Endodermal cell (in vitro differentiated cells): ENCODE results near the gene CBY2. TPM values are rescaled to one million over a fixed set of nuclear protein-coding genes. Genes with fewer than 3 reads are reported as not detected.

Experiments
- DNase-seq: peaks from one replicate; pipeline ENCODE4 v3.0.0-alpha.2; 2017
- H3K27ac ChIP-seq: 2 replicates; pipeline ENCODE4 v1.5.1; 2013; ENCODE audit warnings: mild to moderate bottlenecking, low read depth, low read length, moderate library complexity
- H3K27me3 ChIP-seq: 2 replicates; pipeline ENCODE4 v1.6.1; 2013; ENCODE audit warnings: mild to moderate bottlenecking, low read length, moderate library complexity; ENCODE audit not compliant: insufficient read depth, control insufficient read depth, poor library complexity, severe bottlenecking
- H3K36me3 ChIP-seq: 2 replicates; pipeline ENCODE4 v1.7.0; 2013; ENCODE audit warnings: mild to moderate bottlenecking, low read length, moderate library complexity; ENCODE audit not compliant: control insufficient read depth, insufficient read depth
- H3K4me1 ChIP-seq: one replicate; pipeline ENCODE4 v1.7.0; 2013; ENCODE audit warnings: low read length; ENCODE audit not compliant: control insufficient read depth, insufficient read depth
- H3K4me3 ChIP-seq: 2 replicates; pipeline ENCODE4 v1.5.1; 2013; ENCODE audit warnings: mild to moderate bottlenecking, low read length, moderate library complexity
- H3K9ac ChIP-seq: 2 replicates; pipeline ENCODE4 v1.6.1; 2013; ENCODE audit warnings: mild to moderate bottlenecking, low read length, moderate library complexity; ENCODE audit not compliant: poor library complexity, severe bottlenecking; ENCODE audit errors: extremely low read depth
- H3K9me3 ChIP-seq: 2 replicates; pipeline ENCODE4 v1.6.1; 2013; ENCODE audit warnings: mild to moderate bottlenecking, low read length, moderate library complexity; ENCODE audit not compliant: control insufficient read depth
- H3K27ac Mint-ChIP-seq: 2 replicates; pipeline ENCODE4 v1.8.0; 2020; ENCODE audit warnings: mixed read lengths
- H3K27me3 Mint-ChIP-seq: 2 replicates; pipeline ENCODE4 v1.8.0; 2021; ENCODE audit warnings: mild to moderate bottlenecking, mixed read lengths; ENCODE audit not compliant: insufficient read depth
- H3K36me3 Mint-ChIP-seq: 2 replicates; pipeline ENCODE4 v1.8.0; 2020; ENCODE audit warnings: low read depth, mixed read lengths
- H3K4me1 Mint-ChIP-seq: 2 replicates; pipeline ENCODE4 v1.8.0; 2020; ENCODE audit warnings: mixed read lengths
- H3K4me3 Mint-ChIP-seq: 2 replicates; pipeline ENCODE4 v1.8.0; 2020; ENCODE audit warnings: mild to moderate bottlenecking, moderate library complexity, mixed read lengths
- H3K9me3 Mint-ChIP-seq: 2 replicates; pipeline ENCODE4 v1.8.0; 2020; ENCODE audit warnings: mild to moderate bottlenecking, mixed read lengths
- WGBS, 2 experiments: methylation state at CpG; one replicate each; pipeline versions ENCODE4 v1.1.5 to v1.1.7; 2013; ENCODE audit warnings: missing lambda C conversion rate in 2 of 2, mixed read lengths in 1 of 2; ENCODE audit not compliant: insufficient coverage in 1 of 2, insufficient read length in 1 of 2; 5-methylcytosine and 5-hydroxymethylcytosine counted together
- total RNA-seq, 2 donors: library from RNA; stranded (reverse); fragmentation: NEBNext Ultra II Directional in 1 of 2; extraction: Animal tissue kit (Norgen Biotek cat#: 25700) in 1 of 2; gene quantifications; 2 replicates in 1 of 2; 3 replicates in 1 of 2; pipeline ENCODE4 v1.2.1, GENCODE V29; 2021
- TF ChIP-seq, protein P1 (sequence below): fragments of 200-600 bp; sonication (generic); conservative IDR thresholded peaks from 2 replicates; pipeline ENCODE4 v1.5.0; 2021; ENCODE audit warnings: antibody characterized with exemption, mild to moderate bottlenecking

Gene CBY2
- total RNA-seq, 2 donors from 2014 or later: not detected

DNA sequence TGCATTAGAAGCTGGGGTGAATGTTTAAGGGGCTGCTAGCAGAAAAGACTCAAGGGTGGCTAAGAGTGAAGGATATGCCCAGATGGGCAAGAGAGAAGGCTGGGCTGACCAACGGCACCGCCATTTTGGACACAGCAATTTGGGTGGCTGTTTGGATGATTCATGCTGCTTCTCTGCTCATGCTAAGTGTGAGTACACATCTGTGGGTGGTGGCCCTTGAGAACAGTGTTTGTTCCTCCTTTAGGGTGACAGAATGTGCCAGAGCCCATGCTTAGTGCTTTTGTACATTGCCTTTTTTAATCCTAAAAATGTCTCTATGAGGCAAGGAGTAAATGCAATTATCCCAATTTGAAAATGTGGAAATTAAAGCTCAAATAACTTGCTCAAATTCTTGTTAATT is 9.8 kb downstream of the CBY2 start:
- Mint-ChIP-seq H3K27ac (no peak overlapping the region), H3K27me3 (peaks cover 2% of the 10 kb centered on the region), H3K4me1 (no peaks in the 10 kb centered on the region), H3K36me3 (no peaks in the 10 kb centered on the region), H3K4me3 (no peak overlapping the region), H3K9me3 (peaks cover 4% of the 10 kb centered on the region)
- no peaks in the 10 kb centered on the region for H3K36me3 ChIP-seq
- H3K27ac ChIP-seq: no peak overlapping the region
- H3K9me3 ChIP-seq: no peaks in the 10 kb centered on the region
- H3K4me1 ChIP-seq: peaks cover 3% of the 10 kb centered on the region
- no peaks in the 10 kb centered on the region for H3K27me3 ChIP-seq
- no peak overlapping the region for H3K4me3 ChIP-seq
- TF ChIP-seq, protein P1, sequence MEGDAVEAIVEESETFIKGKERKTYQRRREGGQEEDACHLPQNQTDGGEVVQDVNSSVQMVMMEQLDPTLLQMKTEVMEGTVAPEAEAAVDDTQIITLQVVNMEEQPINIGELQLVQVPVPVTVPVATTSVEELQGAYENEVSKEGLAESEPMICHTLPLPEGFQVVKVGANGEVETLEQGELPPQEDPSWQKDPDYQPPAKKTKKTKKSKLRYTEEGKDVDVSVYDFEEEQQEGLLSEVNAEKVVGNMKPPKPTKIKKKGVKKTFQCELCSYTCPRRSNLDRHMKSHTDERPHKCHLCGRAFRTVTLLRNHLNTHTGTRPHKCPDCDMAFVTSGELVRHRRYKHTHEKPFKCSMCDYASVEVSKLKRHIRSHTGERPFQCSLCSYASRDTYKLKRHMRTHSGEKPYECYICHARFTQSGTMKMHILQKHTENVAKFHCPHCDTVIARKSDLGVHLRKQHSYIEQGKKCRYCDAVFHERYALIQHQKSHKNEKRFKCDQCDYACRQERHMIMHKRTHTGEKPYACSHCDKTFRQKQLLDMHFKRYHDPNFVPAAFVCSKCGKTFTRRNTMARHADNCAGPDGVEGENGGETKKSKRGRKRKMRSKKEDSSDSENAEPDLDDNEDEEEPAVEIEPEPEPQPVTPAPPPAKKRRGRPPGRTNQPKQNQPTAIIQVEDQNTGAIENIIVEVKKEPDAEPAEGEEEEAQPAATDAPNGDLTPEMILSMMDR: no peak
- 79% methylated on average over 2 of the region's 2 CpGs; no CpG with 5 or more reads in 1 of the 2 experiments for WGBS, 2 experiments
- H3K9ac ChIP-seq: no peak overlapping the region
- no peak for DNase-seq

DNA sequence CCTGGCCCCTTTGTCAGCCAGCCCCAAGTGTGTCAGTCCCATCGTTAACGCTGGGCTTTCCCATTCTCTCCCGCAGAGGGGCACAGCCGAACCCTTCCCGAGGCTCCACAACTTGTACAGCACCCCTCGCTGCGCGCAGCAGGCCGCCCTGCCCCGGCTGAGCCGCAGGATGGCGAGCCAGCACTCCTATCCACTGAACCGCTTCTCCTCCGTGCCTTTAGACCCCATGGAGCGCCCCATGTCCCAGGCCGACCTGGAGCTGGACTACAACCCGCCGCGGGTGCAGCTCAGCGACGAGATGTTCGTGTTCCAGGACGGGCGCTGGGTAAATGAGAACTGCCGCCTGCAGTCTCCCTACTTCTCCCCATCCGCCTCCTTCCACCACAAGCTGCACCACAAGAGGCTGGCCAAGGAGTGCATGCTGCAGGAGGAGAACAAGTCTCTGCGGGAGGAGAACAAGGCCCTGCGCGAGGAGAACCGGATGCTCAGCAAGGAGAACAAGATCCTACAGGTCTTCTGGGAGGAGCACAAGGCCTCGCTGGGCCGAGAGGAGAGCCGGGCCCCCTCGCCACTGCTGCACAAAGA is 11.1 kb downstream of the CBY2 start:
- TF ChIP-seq, protein P1: no peak
- H3K4me3 Mint-ChIP-seq: no peak overlapping the region
- WGBS, 2 experiments: 97 to 99% methylated on average over 19 to 34 of the region's 34 CpGs
- Histone ChIP-seq H3K27me3 (no peaks in the 10 kb centered on the region), H3K4me1 (peaks cover 7% of the 10 kb centered on the region), H3K9me3 (no peaks in the 10 kb centered on the region), H3K4me3 (no peak overlapping the region), H3K9ac (no peak overlapping the region), H3K27ac (no peak overlapping the region), H3K36me3 (no peaks in the 10 kb centered on the region)
- H3K9me3 Mint-ChIP-seq: peaks cover 4% of the 10 kb centered on the region
- H3K27me3 Mint-ChIP-seq: peaks cover 2% of the 10 kb centered on the region
- no peaks in the 10 kb centered on the region for H3K36me3 Mint-ChIP-seq
- H3K27ac Mint-ChIP-seq: no peak overlapping the region
- peaks cover 4% of the 10 kb centered on the region for H3K4me1 Mint-ChIP-seq
- DNase-seq: no peak

DNA sequence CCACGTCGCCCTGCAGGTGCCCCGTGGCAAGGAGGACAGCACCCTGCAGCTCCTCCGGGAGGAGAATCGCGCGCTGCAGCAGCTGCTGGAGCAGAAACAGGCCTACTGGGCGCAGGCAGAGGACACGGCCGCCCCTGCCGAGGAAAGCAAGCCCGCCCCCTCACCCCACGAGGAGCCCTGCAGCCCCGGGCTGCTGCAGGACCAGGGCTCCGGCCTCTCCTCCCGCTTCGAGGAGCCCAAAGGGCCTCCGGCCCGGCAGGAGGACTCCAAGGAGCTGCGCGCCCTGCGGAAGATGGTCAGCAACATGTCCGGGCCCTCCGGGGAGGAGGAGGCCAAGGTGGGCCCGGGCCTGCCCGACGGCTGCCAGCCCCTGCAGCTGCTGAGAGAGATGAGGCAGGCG is 11.6 kb downstream of the CBY2 start:
- TF ChIP-seq, protein P1: no peak
- H3K27ac ChIP-seq: no peak overlapping the region
- Mint-ChIP-seq H3K9me3 (peaks cover 4% of the 10 kb centered on the region), H3K27me3 (peaks cover 2% of the 10 kb centered on the region), H3K4me3 (no peak overlapping the region), H3K36me3 (no peaks in the 10 kb centered on the region), H3K27ac (no peak overlapping the region), H3K4me1 (peaks cover 7% of the 10 kb centered on the region)
- H3K4me3 ChIP-seq: no peak overlapping the region
- DNase-seq: no peak
- H3K4me1 ChIP-seq: peaks cover 12% of the 10 kb centered on the region
- H3K27me3 ChIP-seq: no peaks in the 10 kb centered on the region
- no peaks in the 10 kb centered on the region for H3K36me3 ChIP-seq
- H3K9me3 ChIP-seq: no peaks in the 10 kb centered on the region
- no peak overlapping the region for H3K9ac ChIP-seq
- 91 to 95% methylated on average over 4 to 28 of the region's 28 CpGs for WGBS, 2 experiments
